ENCODE measurements around the gene ARPP21.

The ARPP21 gene

GRCh38 chr3:35679409-35680080, 40.2 kb downstream of the ARPP21 start:
- no peak for DNase-seq

GRCh38 chr3:35680866-35681650, 41.7 kb downstream of the ARPP21 start:
- no peak for DNase-seq

GRCh38 chr3:35685153-35685552, 45.8 kb downstream of the ARPP21 start:
- DNase-seq, result no peak

DNA sequence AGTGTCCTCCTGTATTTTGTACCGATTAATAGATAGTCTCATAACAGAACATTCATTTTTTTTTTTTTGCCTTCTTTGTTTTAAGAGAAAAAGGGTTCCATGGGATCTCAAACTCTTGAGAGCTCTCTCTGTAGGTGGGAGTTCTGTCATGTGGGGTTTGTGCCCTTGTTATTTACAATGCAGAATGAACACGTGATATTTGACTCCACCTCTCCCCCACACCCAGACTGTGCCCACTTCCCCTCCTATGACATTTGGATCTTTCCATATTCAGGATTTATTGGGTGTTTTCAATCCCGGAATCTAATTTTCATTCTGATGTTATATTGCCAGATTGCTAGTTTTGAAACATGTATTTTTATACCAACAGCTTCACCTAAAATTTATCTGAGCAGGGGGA, 49.5 kb downstream of the ARPP21 start:
- no peak for DNase-seq

- no peak for DNase-seq
Measured at GRCh38 chr3:35690271-35690670, 50.9 kb downstream of the ARPP21 start.

GRCh38 chr3:35705904-35706303, 66.6 kb downstream of the ARPP21 start:
- DNase-seq, result no peak

GRCh38 chr3:35707904-35708303, 68.6 kb downstream of the ARPP21 start:
- no peak for DNase-seq

DNA sequence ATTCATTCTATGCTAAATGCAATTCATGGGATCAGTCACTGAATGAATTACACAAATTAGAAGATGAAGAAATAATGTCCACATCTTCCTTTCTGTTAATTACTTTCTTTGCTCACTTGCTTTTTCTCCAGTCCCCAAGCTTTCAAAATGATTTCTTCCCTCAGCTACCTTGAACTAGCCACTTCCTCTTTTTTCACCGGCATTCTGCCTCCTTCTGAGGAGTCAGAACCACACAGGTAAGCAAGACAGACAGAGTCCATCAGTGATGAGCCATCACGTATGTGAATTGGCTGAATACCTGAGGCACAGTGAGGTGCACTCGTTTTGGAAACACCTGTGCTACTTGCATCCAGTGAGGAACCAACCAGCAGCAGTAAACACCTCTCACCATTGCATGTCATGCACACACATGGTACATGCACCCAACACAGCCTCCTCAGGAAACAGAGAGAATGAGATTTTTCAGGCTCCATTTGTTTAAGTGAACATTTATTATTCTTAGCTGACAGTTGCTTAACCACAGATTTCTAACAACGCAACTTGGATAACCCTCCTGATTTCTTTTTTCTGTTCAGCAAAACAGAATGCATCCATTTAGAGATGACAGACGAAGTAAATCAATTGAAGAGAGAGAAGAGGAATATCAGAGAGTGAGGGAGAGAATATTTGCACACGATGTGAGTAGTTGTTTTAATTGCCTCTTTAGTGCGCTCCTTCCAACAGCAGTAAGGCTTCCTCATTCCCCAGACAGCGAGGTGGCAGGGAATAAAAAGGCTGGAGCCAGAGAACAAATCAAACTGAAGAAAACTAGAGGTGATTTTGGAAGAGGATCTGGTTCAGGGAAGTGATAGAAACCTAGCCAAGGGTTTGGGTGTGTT, 69.3 kb downstream of the ARPP21 start:
- no peak for DNase-seq

- no peak for DNase-seq
Measured at GRCh38 chr3:35709691-35710090, 70.4 kb downstream of the ARPP21 start.

GRCh38 chr3:35710554-35710953, 71.2 kb downstream of the ARPP21 start:
- no peak for DNase-seq

GRCh38 chr3:35718921-35719320, 79.6 kb downstream of the ARPP21 start:
- DNase-seq, result no peak

DNA sequence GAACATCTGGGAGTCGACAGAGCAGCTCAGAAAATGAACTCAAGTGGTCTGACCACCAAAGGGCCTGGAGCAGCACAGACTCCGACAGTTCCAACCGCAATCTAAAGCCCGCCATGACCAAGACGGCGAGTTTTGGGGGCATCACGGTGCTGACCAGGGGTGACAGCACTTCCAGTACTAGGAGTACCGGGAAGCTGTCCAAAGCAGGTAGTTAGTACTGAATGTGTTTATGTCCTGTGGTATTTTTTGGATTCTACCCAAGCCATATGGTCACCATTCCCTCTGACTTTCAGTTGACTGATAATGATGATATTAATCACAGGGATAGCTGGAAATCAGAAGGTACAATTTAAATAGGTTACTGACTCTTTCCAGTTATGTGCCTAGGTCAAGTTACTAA, 82.3 kb downstream of the ARPP21 start:
- DNase-seq, result no peak

DNA sequence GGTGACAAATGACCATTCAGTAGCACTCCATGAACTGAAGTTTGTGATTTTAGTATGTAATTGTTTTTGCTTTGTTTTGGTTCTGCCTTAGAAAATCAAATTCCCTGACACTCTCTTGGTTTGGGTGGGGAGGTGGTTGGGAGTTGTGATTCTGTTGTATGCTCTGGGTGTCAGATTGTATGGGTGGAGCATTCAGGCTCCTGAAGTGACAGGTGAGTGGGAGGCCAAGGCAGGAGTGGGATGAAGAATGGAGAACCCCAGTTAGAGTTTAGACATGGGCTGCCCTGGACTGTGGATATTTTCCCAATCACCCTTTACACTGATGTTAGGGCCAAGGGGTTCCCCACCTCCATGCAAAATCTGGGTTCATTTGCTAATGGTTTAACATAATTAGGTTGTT, 83.6 kb downstream of the ARPP21 start:
- no peak for DNase-seq

GRCh38 chr3:35723480-35724097, 84.3 kb downstream of the ARPP21 start:
- no peak for DNase-seq

GRCh38 chr3:35724106-35724505, 84.8 kb downstream of the ARPP21 start:
- no peak for DNase-seq

GRCh38 chr3:35727179-35727578, 87.9 kb downstream of the ARPP21 start:
- DNase-seq, result no peak

- no peak for DNase-seq
Measured at GRCh38 chr3:35733341-35733740, 94.0 kb downstream of the ARPP21 start.

GRCh38 chr3:35733864-35734263, 94.5 kb downstream of the ARPP21 start:
- no peak for DNase-seq

DNA sequence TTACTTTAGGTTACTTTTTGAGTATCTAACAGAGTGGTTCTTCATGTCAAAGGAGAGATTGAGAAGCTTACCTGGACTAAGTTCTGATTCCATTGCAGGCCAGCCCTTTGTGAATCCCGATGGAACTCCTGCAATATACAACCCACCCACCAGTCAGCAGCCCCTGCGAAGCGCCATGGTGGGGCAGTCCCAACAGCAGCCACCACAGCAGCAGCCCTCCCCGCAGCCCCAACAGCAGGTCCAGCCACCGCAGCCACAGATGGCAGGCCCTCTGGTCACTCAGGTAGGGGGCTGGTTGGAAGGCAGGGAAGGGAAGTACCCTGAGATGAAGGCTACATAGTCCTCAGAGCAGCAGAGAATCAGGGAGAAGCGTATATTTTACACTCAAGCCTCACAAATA, 97.8 kb downstream of the ARPP21 start:
- DNase-seq, result no peak

GRCh38 chr3:35737527-35737926, 98.2 kb downstream of the ARPP21 start:
- no peak for DNase-seq

- no peak for DNase-seq
Measured at GRCh38 chr3:35737934-35738706, 98.8 kb downstream of the ARPP21 start.

GRCh38 chr3:35739181-35739809, 100.0 kb downstream of the ARPP21 start:
- DNase-seq, result no peak

Data from NCI-H2029 treated with DMSO at 0.1 percent for 48 hours (cell line).